K562 (cell line): ENCODE measurements around the gene CLTRN. TPM values are rescaled to one million over a fixed set of nuclear protein-coding genes. Genes with fewer than 3 reads are reported as not detected.

Source experiments
- ATAC-seq: fragments of 200-7000 bp; cut with Tn5 transposase; 3 replicates; pipeline ENCODE4 v1.9.1; 2020; ENCODE audit warnings: moderate library complexity
- BruUV-seq: library from RNA; stranded (reverse); fragments of 400-500 nt; replicated peaks from 2 replicates; lab custom pipeline; 2021; lab: Mats Ljungman, UMichigan
- CTCF ChIA-PET: fragments of 300-600 bp; formaldehyde crosslinking; extraction: SDS; loops from one replicate; lab custom pipeline; 2021; ENCODE audit warnings: low intra/inter-chr PET ratio; lab: Yijun Ruan, JAX
- POLR2A ChIA-PET: fragments of 300-600, 350-650 bp; sonication (Branson Sonifier 250); formaldehyde crosslinking; extraction: SDS; loops from one replicate; lab custom pipeline; 2021; ENCODE audit warnings: antibody characterized with exemption, inconsistent platforms; lab: Yijun Ruan, JAX
- DNase-seq, 4 experiments: peaks; one replicate each; pipeline versions ENCODE4 v3.0.0 to v3.0.0-alpha.2; 2011 to 2018; ENCODE audit warnings: low spot score in 3 of 4, mixed read lengths in 3 of 4; ENCODE audit errors: extremely low read depth in 1 of 4
- FAIRE-seq: peaks from 2 replicates; lab custom pipeline; 2011; peaks lifted over from hg19 to GRCh38; lab: Jason Lieb, UNC
- H2AFZ ChIP-seq: 2 replicates; pipeline ENCODE4 v1.6.0; 2011; ENCODE audit warnings: low read depth, low read length, control low read depth, inconsistent platforms
- H3K27ac ChIP-seq: fragments of 200-600 bp; 3 replicates; pipeline ENCODE4 v1.8.0; 2011; ENCODE audit warnings: low read depth, mild to moderate bottlenecking, control low read depth, inconsistent platforms, low read length, moderate library complexity, mixed read lengths; ENCODE audit errors: extremely low read depth
- H3K27me3 ChIP-seq, 2 experiments: fragments of 300-600 bp in 1 of 2; 2 replicates in 1 of 2; 3 replicates in 1 of 2; pipeline versions ENCODE4 v1.6.0 to v1.8.0; 2011; ENCODE audit warnings: inconsistent platforms in 2 of 2, low read length in 2 of 2, mild to moderate bottlenecking in 1 of 2, mixed read lengths in 1 of 2, moderate library complexity in 1 of 2; ENCODE audit not compliant: control insufficient read depth in 2 of 2, insufficient read depth in 2 of 2
- H3K36me3 ChIP-seq: fragments of 300-600 bp; 3 replicates; pipeline ENCODE4 v1.8.0; 2011; ENCODE audit warnings: mild to moderate bottlenecking, low read length, inconsistent platforms; ENCODE audit not compliant: control insufficient read depth, insufficient read depth
- H3K4me1 ChIP-seq, 2 experiments: fragments of 200-600 bp in 1 of 2; replicated peaks in 1 of 2; 2 replicates in 1 of 2; 3 replicates in 1 of 2; pipeline versions ENCODE4 v1.5.1 to v1.8.0; 2011; ENCODE audit warnings: inconsistent platforms in 2 of 2, low read length in 2 of 2, mild to moderate bottlenecking in 1 of 2, mixed read lengths in 1 of 2, moderate library complexity in 1 of 2; ENCODE audit not compliant: control insufficient read depth in 2 of 2, insufficient read depth in 2 of 2
- H3K4me2 ChIP-seq: 2 replicates; pipeline ENCODE4 v1.6.1; 2011; ENCODE audit warnings: low read length, control low read depth, inconsistent platforms, mixed read lengths; ENCODE audit not compliant: insufficient read depth
- H3K4me3 ChIP-seq: fragments of 200-600 bp; sonication (generic), shearing (Covaris generic); 2 replicates; pipeline ENCODE4 v1.5.1; 2016; ENCODE audit warnings: control low read depth, inconsistent platforms
- H3K79me2 ChIP-seq: fragments of 200-600 bp; 3 replicates; pipeline ENCODE4 v1.8.0; 2011; ENCODE audit warnings: low read length, inconsistent platforms; ENCODE audit not compliant: control insufficient read depth, insufficient read depth
- H3K9ac ChIP-seq, 2 experiments: 2 replicates each; pipeline versions ENCODE4 v1.6.0 to v1.6.1; 2011; ENCODE audit warnings: low read depth in 2 of 2, low read length in 2 of 2, control low read depth in 1 of 2, inconsistent platforms in 1 of 2, mild to moderate bottlenecking in 1 of 2, mixed read lengths in 1 of 2; ENCODE audit not compliant: insufficient read depth in 1 of 2
- H3K9me1 ChIP-seq: one replicate; pipeline ENCODE4 v1.6.0; 2011; ENCODE audit warnings: inconsistent platforms, mild to moderate bottlenecking, low read length, moderate library complexity; ENCODE audit not compliant: control insufficient read depth, insufficient read depth
- H3K9me3 ChIP-seq: replicated peaks from 2 replicates; pipeline ENCODE4 v1.5.1; 2011; ENCODE audit warnings: low read depth, low read length, inconsistent platforms; ENCODE audit not compliant: control insufficient read depth, insufficient read depth
- H4K20me1 ChIP-seq: replicated peaks from 2 replicates; pipeline ENCODE4 v1.6.1; 2011; ENCODE audit warnings: low read length, inconsistent platforms, mixed read lengths; ENCODE audit not compliant: control insufficient read depth, insufficient read depth
- NR2C2 ChIP-seq, 2 experiments: fragments of 200-800 bp in 1 of 2; sonication (Bioruptor generic) in 1 of 2; sonication (generic) in 1 of 2; formaldehyde crosslinking in 1 of 2; IDR thresholded peaks; 2 replicates each; pipeline versions ENCODE4 v1.6.1 to v1.8.0; 2016 to 2022; ENCODE audit warnings: mild to moderate bottlenecking in 1 of 2, missing compliant biosample characterization in 1 of 2, missing genetic modification characterization in 1 of 2, missing genetic modification reagents in 1 of 2
- POU5F1 ChIP-seq: fragments of 150-350 bp; IDR thresholded peaks from 2 replicates; pipeline ENCODE4 v1.6.1; 2014; ENCODE audit warnings: borderline replicate concordance, low read length, low read depth, mild to moderate bottlenecking; ENCODE audit not compliant: partially characterized antibody
- SAFB2 ChIP-seq: fragments of 200-400 bp; formaldehyde crosslinking; IDR thresholded peaks from 2 replicates; pipeline ENCODE4 v1.6.1; 2018; ENCODE audit warnings: borderline replicate concordance, low read length, low read depth, moderate library complexity; ENCODE audit not compliant: severe bottlenecking
- WHSC1 ChIP-seq: IDR thresholded peaks from one replicate; pipeline ENCODE4 v1.6.1; 2012; ENCODE audit warnings: low read length, control low read depth, inconsistent platforms
- WGBS: fragments of 100-300 bp; shearing (Covaris generic); methylation state at CpG from one replicate; pipeline ENCODE4 v1.1.6; 2016; ENCODE audit warnings: low coverage, mixed read lengths; ENCODE audit not compliant: insufficient coverage; ENCODE audit errors: missing lambda C conversion rate; 5-methylcytosine and 5-hydroxymethylcytosine counted together
- in situ Hi-C: fragments of 300-500 bp; cut with MboI; formaldehyde crosslinking; loops from 4 replicates; pipeline ENCODE4 v1.15.0; 2018; ENCODE audit warnings: inconsistent platforms, mixed read lengths
- intact Hi-C: fragments of 100-400 bp; cut with micrococcal nuclease; formaldehyde crosslinking; loops from 2 replicates; pipeline ENCODE4 v1.14.2; 2022
- polyA plus RNA-seq, 8 experiments: library from polyadenylated mRNA; depleted of rRNA in 4 of 8; stranded (reverse) in 5 of 8; unstranded in 3 of 8; fragments of >200 nt; fragmentation: Nextera tagmentation in 2 of 8; fragmentation: Illumina TruSeq in 1 of 8; extraction: Ambion mirVana in 2 of 8; extraction: Trizol in 1 of 8; gene quantifications; 2 replicates each; pipeline versions ENCODE4 v1.2.1 to v1.2.3, GENCODE V29; 2011 to 2014; ENCODE audit warnings: inconsistent platforms in 1 of 8, missing spikeins in 1 of 8
- total RNA-seq, 7 experiments: library from RNA; depleted of rRNA in 6 of 7; stranded (reverse); fragments of >200 nt in 6 of 7; fragmentation: Illumina TruSeq in 2 of 7; extraction: Trizol in 2 of 7; gene quantifications; 2 replicates each; pipeline versions ENCODE4 v1.2.1 to v1.2.3, GENCODE V29; 2011 to 2021; ENCODE audit warnings: low replicate concordance in 1 of 7
- TF ChIP-seq, protein P1 (sequence below): fragments of 450-650 bp; IDR thresholded peaks from 2 replicates; pipeline ENCODE4 v1.6.1; 2018; ENCODE audit warnings: mild to moderate bottlenecking, low read depth; ENCODE audit not compliant: partially characterized antibody

CLTRN gene
- total and polyA plus RNA-seq, 9 of the 15 experiments (the other 6 are each of a cell fraction or from before 2014, with no cell fraction given): 0.11 to 0.36 (median 0.18) TPM; not detected in 2

GRCh38 chrX:15598026-15598425 lies 66.6 kb downstream of the CLTRN start:
- H2AFZ ChIP-seq: no peak overlapping the region
- TF ChIP-seq NR2C2 (CRISPR knock-in tag; IDR thresholded peaks at IDR 0.05) (no peak), NR2C2 (tag; IDR thresholded peaks at IDR 0.05) (no peak), WHSC1 (no peak), SAFB2 (no peak), POU5F1 (no peak)
- TF ChIP-seq, protein P1, sequence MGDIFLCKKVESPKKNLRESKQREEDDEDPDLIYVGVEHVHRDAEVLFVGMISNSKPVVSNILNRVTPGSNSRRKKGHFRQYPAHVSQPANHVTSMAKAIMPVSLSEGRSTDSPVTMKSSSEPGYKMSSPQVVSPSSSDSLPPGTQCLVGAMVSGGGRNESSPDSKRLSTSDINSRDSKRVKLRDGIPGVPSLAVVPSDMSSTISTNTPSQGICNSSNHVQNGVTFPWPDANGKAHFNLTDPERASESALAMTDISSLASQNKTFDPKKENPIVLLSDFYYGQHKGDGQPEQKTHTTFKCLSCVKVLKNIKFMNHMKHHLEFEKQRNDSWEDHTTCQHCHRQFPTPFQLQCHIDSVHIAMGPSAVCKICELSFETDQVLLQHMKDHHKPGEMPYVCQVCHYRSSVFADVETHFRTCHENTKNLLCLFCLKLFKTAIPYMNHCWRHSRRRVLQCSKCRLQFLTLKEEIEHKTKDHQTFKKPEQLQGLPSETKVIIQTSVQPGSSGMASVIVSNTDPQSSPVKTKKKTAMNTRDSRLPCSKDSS: no peak
- H3K27ac ChIP-seq: no peak overlapping the region
- H3K9ac ChIP-seq: no peak overlapping the region
- FAIRE-seq (no peak), DNase-seq (no peak), ATAC-seq (no peak)
- no peaks in the 10 kb centered on the region for H3K4me1 ChIP-seq
- no peaks in the 10 kb centered on the region for H3K9me1 ChIP-seq
- no peak overlapping the region for H3K4me2 ChIP-seq
- no peaks in the 10 kb centered on the region for H3K27me3 ChIP-seq
- H4K20me1 ChIP-seq: no peaks in the 10 kb centered on the region
- ChIA-PET POLR2A (no interaction called here), CTCF (no interaction called here)
- 33% methylated on average over 3 of the region's 3 CpGs for WGBS
- in situ Hi-C loops (no loop called here), intact Hi-C loops (no loop called here)
- H3K4me3 ChIP-seq: no peak overlapping the region
- H3K36me3 ChIP-seq: no peaks in the 10 kb centered on the region
- H3K79me2 ChIP-seq: no peaks in the 10 kb centered on the region
- no peaks in the 10 kb centered on the region for H3K9me3 ChIP-seq
- no TSS peak for BruUV-seq
